Activated naive CD4-positive, alpha-beta T cell treated with anti-CD3 and anti-CD28 coated beads for 36 hours (primary cell): ENCODE data around the gene CCDC88A. TPM values are rescaled to one million over a fixed set of nuclear protein-coding genes. Genes with fewer than 3 reads are reported as not detected.

Experiments used
- CTCF ChIA-PET: fragments of 350-600 bp; sonication (Branson Sonifier 250); formaldehyde crosslinking; loops from one replicate; lab custom pipeline; 2021; ENCODE audit warnings: antibody characterized with exemption; lab: Charles Lee
- DNase-seq: peaks from one replicate; pipeline ENCODE4 v3.0.0-alpha.2; 2020
- H3K27ac Mint-ChIP-seq: one replicate; pipeline ENCODE4 v1.8.0; 2021; ENCODE audit warnings: mild to moderate bottlenecking, mixed read lengths
- H3K27me3 Mint-ChIP-seq: one replicate; pipeline ENCODE4 v1.8.0; 2021; ENCODE audit warnings: low read depth, mixed read lengths
- H3K36me3 Mint-ChIP-seq: one replicate; pipeline ENCODE4 v1.8.0; 2021; ENCODE audit warnings: low read depth, mixed read lengths
- H3K4me1 Mint-ChIP-seq: one replicate; pipeline ENCODE4 v1.8.0; 2021; ENCODE audit warnings: low read depth, mixed read lengths
- H3K4me3 Mint-ChIP-seq: one replicate; pipeline ENCODE4 v1.8.0; 2021; ENCODE audit warnings: mild to moderate bottlenecking, moderate library complexity, mixed read lengths
- H3K9me3 Mint-ChIP-seq: one replicate; pipeline ENCODE4 v1.8.0; 2021; ENCODE audit warnings: mixed read lengths
- intact Hi-C: fragments of 100-400 bp; cut with micrococcal nuclease; formaldehyde crosslinking; loops from one replicate; pipeline ENCODE4 v1.15.1; 2023
- total RNA-seq, 2 experiments: library from RNA; stranded (reverse); gene quantifications; one replicate each; pipeline ENCODE4 v1.2.3, GENCODE V29; 2021

Gene CCDC88A
- total RNA-seq, 2 experiments from 2014 or later: 9.7 to 10.7 TPM

- H3K27ac Mint-ChIP-seq: peak overlapping the region; percentile 53
- H3K9me3 Mint-ChIP-seq: no peaks in the 10 kb centered on the region
- H3K36me3 Mint-ChIP-seq: peaks cover 1% of the 10 kb centered on the region
- CTCF ChIA-PET: interaction anchor here (0.6 to 1.6 kb wide), 2 partner anchors 13 to 1619 kb away, joined by 3 to 5 read pairs; no protein-coding TSS in a partner anchor
- peaks cover 18% of the 10 kb centered on the region for H3K4me1 Mint-ChIP-seq
- H3K27me3 Mint-ChIP-seq: peaks cover 10% of the 10 kb centered on the region
- peak overlapping the region; percentile 86 for H3K4me3 Mint-ChIP-seq
- intact Hi-C loops: loop anchor here (1.0 to 5.0 kb wide), 3 partner anchors 137 to 517 kb away; no protein-coding TSS in a partner anchor
- peak; percentile 17 for DNase-seq
Observed at GRCh38 chr2:55419233-55419678, 400 bp downstream of the CCDC88A start.

- H3K36me3 Mint-ChIP-seq: peaks cover 1% of the 10 kb centered on the region
- CTCF ChIA-PET: interaction anchor here (0.6 to 2.1 kb wide), 2 partner anchors 13 to 1618 kb away, joined by 3 to 7 read pairs; no protein-coding TSS in a partner anchor
- DNase-seq: no peak
- peaks cover 18% of the 10 kb centered on the region for H3K4me1 Mint-ChIP-seq
- H3K4me3 Mint-ChIP-seq: peak overlapping the region; percentile 86
- no peaks in the 10 kb centered on the region for H3K9me3 Mint-ChIP-seq
- intact Hi-C loops: loop anchor here (1.0 to 5.0 kb wide), 3 partner anchors 136 to 516 kb away; no protein-coding TSS in a partner anchor
- H3K27me3 Mint-ChIP-seq: peaks cover 10% of the 10 kb centered on the region
- no peak overlapping the region for H3K27ac Mint-ChIP-seq
Observed at GRCh38 chr2:55418512-55419232, 984 bp downstream of the CCDC88A start.

- peaks cover 1% of the 10 kb centered on the region for H3K36me3 Mint-ChIP-seq
- CTCF ChIA-PET: interaction anchor here (2.1 kb wide), 1 partner anchor 14 kb away, joined by 7 read pairs; no protein-coding TSS in a partner anchor
Observed at GRCh38 chr2:55418072-55418471, 1.6 kb downstream of the CCDC88A start.

GRCh38 chr2:55416786-55417568, 2.7 kb downstream of the CCDC88A start:
- Mint-ChIP-seq H3K9me3 (no peaks in the 10 kb centered on the region), H3K4me1 (peaks cover 18% of the 10 kb centered on the region), H3K4me3 (no peak overlapping the region), H3K36me3 (peaks cover 1% of the 10 kb centered on the region), H3K27ac (no peak overlapping the region), H3K27me3 (peaks cover 10% of the 10 kb centered on the region)
- CTCF ChIA-PET: interaction anchor here (2.1 kb wide), 1 partner anchor 15 kb away, joined by 7 read pairs; no protein-coding TSS in a partner anchor
- intact Hi-C loops: loop anchor here (5.0 kb wide), 2 partner anchors 285 to 515 kb away; no protein-coding TSS in a partner anchor
- DNase-seq: no peak

More at GRCh38 chr2:55418072-55418471, 1.6 kb downstream of the CCDC88A start:
- Mint-ChIP-seq H3K4me1 (peaks cover 18% of the 10 kb centered on the region), H3K9me3 (no peaks in the 10 kb centered on the region), H3K27me3 (peaks cover 10% of the 10 kb centered on the region), H3K27ac (no peak overlapping the region), H3K4me3 (peak overlapping the region; percentile 86)
- DNase-seq: no peak
- intact Hi-C loops: loop anchor here (5.0 kb wide), 2 partner anchors 286 to 516 kb away; no protein-coding TSS in a partner anchor

GRCh38 chr2:55415300-55415699, 4.4 kb downstream of the CCDC88A start:
- intact Hi-C loops: loop anchor here (5.0 kb wide), 2 partner anchors 283 to 513 kb away; no protein-coding TSS in a partner anchor
- CTCF ChIA-PET: no interaction called here
- Mint-ChIP-seq H3K27ac (no peak overlapping the region), H3K9me3 (no peaks in the 10 kb centered on the region), H3K4me1 (peaks cover 15% of the 10 kb centered on the region), H3K4me3 (no peak overlapping the region), H3K27me3 (peaks cover 10% of the 10 kb centered on the region), H3K36me3 (peaks cover 1% of the 10 kb centered on the region)
- no peak for DNase-seq

GRCh38 chr2:55408918-55409868, 10.5 kb downstream of the CCDC88A start:
- H3K36me3 Mint-ChIP-seq: no peaks in the 10 kb centered on the region
- intact Hi-C loops: no loop called here
- DNase-seq: no peak
- no peaks in the 10 kb centered on the region for H3K27me3 Mint-ChIP-seq
- no peaks in the 10 kb centered on the region for H3K9me3 Mint-ChIP-seq
- CTCF ChIA-PET: no interaction called here
- H3K27ac Mint-ChIP-seq: no peak overlapping the region
- no peak overlapping the region for H3K4me3 Mint-ChIP-seq
- H3K4me1 Mint-ChIP-seq: no peaks in the 10 kb centered on the region

- no peak overlapping the region for H3K27ac Mint-ChIP-seq
- no peak for DNase-seq
- intact Hi-C loops: no loop called here
- CTCF ChIA-PET: no interaction called here
- H3K9me3 Mint-ChIP-seq: no peaks in the 10 kb centered on the region
- no peaks in the 10 kb centered on the region for H3K36me3 Mint-ChIP-seq
- no peak overlapping the region for H3K4me3 Mint-ChIP-seq
- H3K4me1 Mint-ChIP-seq: no peaks in the 10 kb centered on the region
- H3K27me3 Mint-ChIP-seq: no peaks in the 10 kb centered on the region
Observed at GRCh38 chr2:55408098-55408882, 11.4 kb downstream of the CCDC88A start.

- CTCF ChIA-PET: no interaction called here
- H3K9me3 Mint-ChIP-seq: no peaks in the 10 kb centered on the region
- no peaks in the 10 kb centered on the region for H3K27me3 Mint-ChIP-seq
- intact Hi-C loops: no loop called here
- H3K36me3 Mint-ChIP-seq: no peaks in the 10 kb centered on the region
- no peak overlapping the region for H3K4me3 Mint-ChIP-seq
- no peak for DNase-seq
- no peak overlapping the region for H3K27ac Mint-ChIP-seq
- H3K4me1 Mint-ChIP-seq: no peaks in the 10 kb centered on the region
Observed at GRCh38 chr2:55405116-55405515, 14.5 kb downstream of the CCDC88A start.

- H3K4me1 Mint-ChIP-seq: no peaks in the 10 kb centered on the region
- CTCF ChIA-PET: no interaction called here
- no peak overlapping the region for H3K4me3 Mint-ChIP-seq
- H3K36me3 Mint-ChIP-seq: no peaks in the 10 kb centered on the region
- no peaks in the 10 kb centered on the region for H3K27me3 Mint-ChIP-seq
- H3K9me3 Mint-ChIP-seq: no peaks in the 10 kb centered on the region
- no peak for DNase-seq
- H3K27ac Mint-ChIP-seq: no peak overlapping the region
- intact Hi-C loops: no loop called here
Observed at GRCh38 chr2:55403256-55403998, 16.2 kb downstream of the CCDC88A start.

- Mint-ChIP-seq H3K27me3 (no peaks in the 10 kb centered on the region), H3K9me3 (no peaks in the 10 kb centered on the region), H3K36me3 (no peaks in the 10 kb centered on the region), H3K27ac (no peak overlapping the region), H3K4me1 (no peaks in the 10 kb centered on the region), H3K4me3 (no peak overlapping the region)
- no peak for DNase-seq
- CTCF ChIA-PET: interaction anchor here (1.1 kb wide), 1 partner anchor 14 kb away, joined by 3 read pairs; no protein-coding TSS in a partner anchor
- intact Hi-C loops: no loop called here
Observed at GRCh38 chr2:55401124-55401523, 18.5 kb downstream of the CCDC88A start.
